K562 (cell line): ENCODE data around the gene KCND1. TPM values are rescaled to one million over a fixed set of nuclear protein-coding genes. Genes with fewer than 3 reads are reported as not detected.

ENCODE experiments used
- ARNT ChIP-seq, 2 experiments: fragments of 450-650 bp; IDR thresholded peaks; 2 replicates each; pipeline ENCODE4 v1.6.1; 2016; ENCODE audit warnings: mild to moderate bottlenecking in 1 of 2
- E2F4 ChIP-seq: sonication (generic); formaldehyde crosslinking; IDR thresholded peaks from 2 replicates; pipeline ENCODE4 v1.8.0; 2022; ENCODE audit warnings: mild to moderate bottlenecking, low read depth, missing genetic modification reagents
- EZH2 ChIP-seq: IDR thresholded peaks from 2 replicates; pipeline ENCODE4 v1.6.1; 2012; ENCODE audit warnings: low read depth, mild to moderate bottlenecking, inconsistent platforms, low read length, borderline replicate concordance
- FOXJ2 ChIP-seq: fragments of 200-800 bp; sonication (Bioruptor generic); IDR thresholded peaks from 2 replicates; pipeline ENCODE4 v1.6.1; 2016; ENCODE audit warnings: missing genetic modification characterization, missing compliant biosample characterization
- HNRNPL ChIP-seq: fragments of 200-400 bp; formaldehyde crosslinking; IDR thresholded peaks from 2 replicates; pipeline ENCODE4 v1.6.1; 2017; ENCODE audit warnings: low read depth, mild to moderate bottlenecking, low read length
- MEF2A ChIP-seq: IDR thresholded peaks from 2 replicates; pipeline ENCODE4 v1.6.1; 2011; ENCODE audit warnings: low read depth, mild to moderate bottlenecking, low read length, moderate library complexity; ENCODE audit not compliant: control insufficient read depth
- NFATC3 ChIP-seq: fragments of 450-650 bp; IDR thresholded peaks from 2 replicates; pipeline ENCODE4 v1.6.1; 2017; ENCODE audit warnings: mild to moderate bottlenecking
- PHTF2 ChIP-seq: fragments of 250-450 bp; sonication (Bioruptor Pico); IDR thresholded peaks from 2 replicates; pipeline ENCODE4 v1.5.0; 2021; ENCODE audit warnings: mild to moderate bottlenecking
- PPARD ChIP-seq: fragments of 250-450 bp; sonication (Bioruptor Pico); IDR thresholded peaks from 2 replicates; pipeline ENCODE4 v1.8.0; 2022; ENCODE audit warnings: inconsistent platforms, mild to moderate bottlenecking, moderate library complexity
- PURB ChIP-seq: sonication (generic); formaldehyde crosslinking; IDR thresholded peaks from 2 replicates; pipeline ENCODE4 v1.9.0; 2021; ENCODE audit warnings: low read depth, mild to moderate bottlenecking, missing genetic modification reagents
- RBM17 ChIP-seq: fragments of 200-400 bp; formaldehyde crosslinking; IDR thresholded peaks from 2 replicates; pipeline ENCODE4 v1.6.1; 2017; ENCODE audit warnings: low read depth, mild to moderate bottlenecking, low read length, borderline replicate concordance
- ZNF3 ChIP-seq: fragments of 250-450 bp; sonication (Bioruptor Pico); IDR thresholded peaks from 2 replicates; pipeline ENCODE4 v1.5.0; 2021; ENCODE audit warnings: mild to moderate bottlenecking, moderate library complexity
- ZNF318 ChIP-seq, 2 experiments: fragments of 450-650 bp; IDR thresholded peaks; 2 replicates each; pipeline ENCODE4 v1.6.1; 2016; ENCODE audit warnings: mild to moderate bottlenecking in 2 of 2, borderline replicate concordance in 1 of 2, low read depth in 1 of 2, moderate library complexity in 1 of 2
- ZNF512 ChIP-seq: IDR thresholded peaks from 2 replicates; pipeline ENCODE4 v1.6.1; 2016; ENCODE audit warnings: missing genetic modification characterization, missing compliant biosample characterization
- ZNF655 ChIP-seq: fragments of 250-450 bp; sonication (Bioruptor Pico); IDR thresholded peaks from 2 replicates; pipeline ENCODE4 v1.5.0; 2021
- ZNF76 ChIP-seq: fragments of 250-450 bp; sonication (Bioruptor Pico); IDR thresholded peaks from 2 replicates; pipeline ENCODE4 v1.4.0; 2020; ENCODE audit warnings: mild to moderate bottlenecking, moderate library complexity, borderline replicate concordance
- polyA plus RNA-seq, 8 experiments: library from polyadenylated mRNA; depleted of rRNA in 4 of 8; stranded (reverse) in 5 of 8; unstranded in 3 of 8; fragments of >200 nt; fragmentation: Nextera tagmentation in 2 of 8; fragmentation: Illumina TruSeq in 1 of 8; extraction: Ambion mirVana in 2 of 8; extraction: Trizol in 1 of 8; gene quantifications; 2 replicates each; pipeline versions ENCODE4 v1.2.1 to v1.2.3, GENCODE V29; 2011 to 2014; ENCODE audit warnings: inconsistent platforms in 1 of 8, missing spikeins in 1 of 8
- total RNA-seq, 7 experiments: library from RNA; depleted of rRNA in 6 of 7; stranded (reverse); fragments of >200 nt in 6 of 7; fragmentation: Illumina TruSeq in 2 of 7; extraction: Trizol in 2 of 7; gene quantifications; 2 replicates each; pipeline versions ENCODE4 v1.2.1 to v1.2.3, GENCODE V29; 2011 to 2021; ENCODE audit warnings: low replicate concordance in 1 of 7

KCND1 gene
- total and polyA plus RNA-seq, 9 of the 15 experiments (the other 6 are each of a cell fraction or from before 2014, with no cell fraction given): 0.06 to 0.83 (median 0.39) TPM; not detected in 1

GRCh38 chrX:48918643-48919340 lies 52.9 kb downstream of the KCND1 start, which contains the start of gene PIM2 (continued):
- no peak for TF ChIP-seq HNRNPL
- no peak for TF ChIP-seq ARNT (IDR thresholded peaks at IDR 0.05)
- TF ChIP-seq PHTF2 (CRISPR knock-in tag): no peak
- no peak for TF ChIP-seq ZNF76 (CRISPR knock-in tag)
- no peak for TF ChIP-seq EZH2
- no peak for TF ChIP-seq PURB (CRISPR knock-in tag)
- no peak for TF ChIP-seq NFATC3
- TF ChIP-seq ZNF512 (tag): no peak
- TF ChIP-seq MEF2A: no peak
- no peak for TF ChIP-seq FOXJ2 (tag)
- no peak for TF ChIP-seq ZNF655 (CRISPR knock-in tag)
- no peak for TF ChIP-seq E2F4
- TF ChIP-seq PPARD (CRISPR knock-in tag): no peak
- TF ChIP-seq ZNF3 (CRISPR knock-in tag): no peak
- no peak for TF ChIP-seq RBM17
- TF ChIP-seq ZNF318 (IDR thresholded peaks at IDR 0.05; ENCODE audit: borderline replicate concordance in 1 of 2, low read depth in 1 of 2): no peak
